ENCODE results near the gene CRIM1. TPM values are rescaled to one million over a fixed set of nuclear protein-coding genes. Genes with fewer than 3 reads are reported as not detected.
A peak's percentile ranks its signal among the peaks of the same experiment; 100 is the strongest.

The CRIM1 gene
- total RNA-seq, 1 donor from 2014 or later = 105 TPM

- intact Hi-C loops (cut with DNase I) = no loop called here
- Histone ChIP-seq H3K27me3 (ENCODE audit: low read depth) (no peaks in the 10 kb centered on the region), H3K36me3 (peaks cover 78% of the 10 kb centered on the region), H3K4me3 (no peak overlapping the region), H3K27ac (no peak overlapping the region), H3K4me1 (peaks cover 10% of the 10 kb centered on the region), H3K9me3 (no peaks in the 10 kb centered on the region)
- no peak for DNase-seq
- no peak for TF ChIP-seq CTCF (IDR thresholded peaks at IDR 0.05)
- ATAC-seq = peak; percentile 52 to 70
These were observed 228.7 kb downstream of the CRIM1 start for GRCh38 chr2:36584148-36584794.

- H3K4me1 ChIP-seq = peaks cover 12% of the 10 kb centered on the region
- H3K27me3 ChIP-seq (ENCODE audit: low read depth) = no peaks in the 10 kb centered on the region
- intact Hi-C loops (cut with DNase I) = no loop called here
- DNase-seq = no peak
- no peak for ATAC-seq
- H3K4me3 ChIP-seq = no peak overlapping the region
- TF ChIP-seq CTCF (IDR thresholded peaks at IDR 0.05) = no peak
- no peaks in the 10 kb centered on the region for H3K9me3 ChIP-seq
- peaks cover 71% of the 10 kb centered on the region for H3K36me3 ChIP-seq
- H3K27ac ChIP-seq = no peak overlapping the region
These were observed 231.1 kb downstream of the CRIM1 start for GRCh38 chr2:36586672-36587071.

GRCh38 chr2:36587101-36587500 is 231.5 kb downstream of the CRIM1 start:
- H3K27me3 ChIP-seq (ENCODE audit: low read depth) = no peaks in the 10 kb centered on the region
- peaks cover 70% of the 10 kb centered on the region for H3K36me3 ChIP-seq
- DNase-seq (no peak), ATAC-seq (no peak)
- H3K9me3 ChIP-seq = no peaks in the 10 kb centered on the region
- TF ChIP-seq CTCF (IDR thresholded peaks at IDR 0.05) = no peak
- no peak overlapping the region for H3K4me3 ChIP-seq
- H3K4me1 ChIP-seq = peaks cover 12% of the 10 kb centered on the region
- H3K27ac ChIP-seq = no peak overlapping the region
- intact Hi-C loops (cut with DNase I) = no loop called here

GRCh38 chr2:36587556-36587955 is 232.0 kb downstream of the CRIM1 start:
- Histone ChIP-seq H3K27me3 (ENCODE audit: low read depth) (no peaks in the 10 kb centered on the region), H3K36me3 (peaks cover 65% of the 10 kb centered on the region), H3K4me1 (peaks cover 12% of the 10 kb centered on the region), H3K27ac (no peak overlapping the region), H3K4me3 (no peak overlapping the region), H3K9me3 (no peaks in the 10 kb centered on the region)
- TF ChIP-seq CTCF (IDR thresholded peaks at IDR 0.05) = no peak
- DNase-seq (no peak), ATAC-seq (no peak)
- intact Hi-C loops (cut with DNase I) = no loop called here

- Histone ChIP-seq H3K27ac (no peak overlapping the region), H3K4me1 (peaks cover 12% of the 10 kb centered on the region), H3K36me3 (peaks cover 51% of the 10 kb centered on the region), H3K4me3 (no peak overlapping the region), H3K9me3 (no peaks in the 10 kb centered on the region), H3K27me3 (ENCODE audit: low read depth) (no peaks in the 10 kb centered on the region)
- DNase-seq = no peak
- intact Hi-C loops (cut with DNase I) = no loop called here
- no peak for TF ChIP-seq CTCF (IDR thresholded peaks at IDR 0.05)
- ATAC-seq = no peak
These were observed 233.7 kb downstream of the CRIM1 start for GRCh38 chr2:36589230-36589630.

Measured in lower lobe of right lung (tissue), 2 donors.